Breast epithelium (tissue), 4 donors: ENCODE data around the gene TEX30. TPM values are rescaled to one million over a fixed set of nuclear protein-coding genes. Genes with fewer than 3 reads are reported as not detected.

Source experiments
- DNase-seq, 2 donors: peaks; one replicate each; pipeline ENCODE4 v3.0.0-alpha.2; 2019; ENCODE audit warnings: low spot score in 2 of 2
- H3K27ac ChIP-seq, 2 donors: fragments of 200-600 bp; sonication (generic) in 1 of 2; one replicate each; pipeline ENCODE4 v1.5.1; 2016 to 2019; ENCODE audit warnings: mild to moderate bottlenecking in 1 of 2
- H3K27me3 ChIP-seq, 2 donors: fragments of 200-600 bp; sonication (generic) in 1 of 2; one replicate each; pipeline versions ENCODE4 v1.5.1 to v1.6.0; 2017 to 2019; ENCODE audit warnings: control low read depth in 1 of 2, mild to moderate bottlenecking in 1 of 2
- H3K36me3 ChIP-seq: fragments of 200-600 bp; one replicate; pipeline ENCODE4 v1.5.1; 2019
- H3K4me1 ChIP-seq, 2 donors: fragments of 200-600 bp; sonication (generic); one replicate each; pipeline ENCODE4 v1.5.1; 2016 to 2019; ENCODE audit warnings: control low read depth in 1 of 2
- H3K4me3 ChIP-seq, 3 donors: fragments of 200-600 bp; sonication (generic); 1 replicate in 2 of 3; 2 replicates in 1 of 3; pipeline ENCODE4 v1.5.1; 2016 to 2019; ENCODE audit warnings: mild to moderate bottlenecking in 3 of 3, moderate library complexity in 2 of 3
- H3K9me3 ChIP-seq, 2 donors: fragments of 200-600 bp; sonication (generic) in 1 of 2; one replicate each; pipeline ENCODE4 v1.5.1; 2016 to 2019; ENCODE audit warnings: control low read depth in 1 of 2
- CTCF ChIP-seq, 3 donors: fragments of 450-650 bp; IDR thresholded peaks; one replicate each; pipeline ENCODE4 v1.5.1; 2016 to 2017; ENCODE audit warnings: antibody characterized with exemption in 3 of 3, mild to moderate bottlenecking in 3 of 3, moderate library complexity in 3 of 3
- POLR2A ChIP-seq: fragments of 450-650 bp; IDR thresholded peaks from one replicate; pipeline ENCODE4 v1.6.1; 2016; ENCODE audit warnings: antibody characterized with exemption, mild to moderate bottlenecking, moderate library complexity
- POLR2AphosphoS5 ChIP-seq, 3 donors: sonication (generic); formaldehyde crosslinking; IDR thresholded peaks; one replicate each; pipeline ENCODE4 v1.6.1; 2017; ENCODE audit warnings: antibody characterized with exemption in 3 of 3
- intact Hi-C: fragments of 100-400 bp; cut with DNase I; formaldehyde crosslinking; loops from one replicate; pipeline ENCODE4 v1.15.1; 2023; ENCODE audit warnings: low total_unique reads
- total RNA-seq, 3 donors: library from RNA; depleted of rRNA; stranded (reverse); fragments of >200 nt; gene quantifications; one replicate each; pipeline ENCODE4 v1.1.0, GENCODE V29; 2016

TEX30 gene
- total RNA-seq, 3 donors from 2014 or later: 8.3 to 11.8 (median 9.3) TPM

GRCh38 chr13:102800145-102801041, 26.8 kb upstream of the TEX30 start:
- peak; percentile 43 to 63 for DNase-seq
- intact Hi-C loops: no loop called here

GRCh38 chr13:102799426-102800144, 26.0 kb upstream of the TEX30 start:
- H3K4me1 ChIP-seq: peaks cover 0 to 7% of the 10 kb centered on the region in 2 donors
- H3K27me3 ChIP-seq: no peaks in the 10 kb centered on the region
- H3K4me3 ChIP-seq: peak overlapping the region; percentile 76 to 84 (median 79)
- TF ChIP-seq POLR2A (no peak), POLR2AphosphoS5 (IDR thresholded peaks at IDR 0.05) (no peak), CTCF (IDR thresholded peaks at IDR 0.05) (no peak)
- H3K36me3 ChIP-seq: no peaks in the 10 kb centered on the region
- H3K9me3 ChIP-seq: no peaks in the 10 kb centered on the region
- DNase-seq: no peak
- peak overlapping the region; percentile 74 to 78 for H3K27ac ChIP-seq
- intact Hi-C loops: loop anchor here (1.0 kb wide), 1 partner anchor 26 kb away; the partner anchor contains the start of gene TEX30

More at GRCh38 chr13:102800145-102801041, 26.8 kb upstream of the TEX30 start:
- Histone ChIP-seq H3K36me3 (no peaks in the 10 kb centered on the region), H3K27me3 (no peaks in the 10 kb centered on the region), H3K27ac (peak overlapping the region; percentile 74 to 78), H3K9me3 (no peaks in the 10 kb centered on the region), H3K4me3 (peak overlapping the region; percentile 76 to 84 (median 79)), H3K4me1 (peaks cover 0 to 7% of the 10 kb centered on the region in 2 donors)
- peak in 2 of 3 donors; percentile 31 to 45 for TF ChIP-seq CTCF (IDR thresholded peaks at IDR 0.05)
- peak in 1 of 3 donors; percentile 55 for TF ChIP-seq POLR2AphosphoS5 (IDR thresholded peaks at IDR 0.05)
- no peak for TF ChIP-seq POLR2A

GRCh38 chr13:102798581-102799425, 25.2 kb upstream of the TEX30 start, which contains the start of the genes BIVM and POGLUT2:
Gene BIVM (plus strand): TSS chr13:102799119. CDS start chr13:102807268, 8,149 bp downstream.
Gene POGLUT2 (minus strand): TSS chr13:102798976. CDS start chr13:102798670, 306 bp downstream.
- intact Hi-C loops: loop anchor here (1.0 kb wide), 1 partner anchor 26 kb away; the partner anchor contains the start of gene TEX30

More at GRCh38 chr13:102798581-102799425, 25.2 kb upstream of the TEX30 start, which contains the start of the genes BIVM and POGLUT2:
- H3K27me3 ChIP-seq: no peaks in the 10 kb centered on the region
- H3K36me3 ChIP-seq: no peaks in the 10 kb centered on the region
- H3K27ac ChIP-seq: peak within 1 kb of the TSS; percentile 74 to 78
- peak; percentile 90 to 92 for DNase-seq
- H3K4me1 ChIP-seq: peaks cover 0 to 7% of the 10 kb centered on the region in 2 donors
- no peak for TF ChIP-seq POLR2A
- TF ChIP-seq CTCF (IDR thresholded peaks at IDR 0.05): no peak
- peak in 2 of 3 donors; percentile 24 to 31 for TF ChIP-seq POLR2AphosphoS5 (IDR thresholded peaks at IDR 0.05)
- H3K4me3 ChIP-seq: peak within 1 kb of the TSS; percentile 76 to 84 (median 79)
- no peaks in the 10 kb centered on the region for H3K9me3 ChIP-seq
